HFFc6 (cell line): ENCODE measurements around the gene CENPM. TPM values are rescaled to one million over a fixed set of nuclear protein-coding genes. Genes with fewer than 3 reads are reported as not detected.

Experiments
- DNase-seq: peaks from one replicate; pipeline ENCODE4 v3.0.0-alpha.2; 2018
- H3K27ac Mint-ChIP-seq: 2 replicates; pipeline ENCODE4 v1.8.0; 2020; ENCODE audit warnings: mild to moderate bottlenecking, mixed read lengths
- H3K27me3 Mint-ChIP-seq: 2 replicates; pipeline ENCODE4 v1.8.0; 2021; ENCODE audit warnings: mild to moderate bottlenecking, moderate library complexity, mixed read lengths; ENCODE audit not compliant: insufficient read depth
- H3K36me3 Mint-ChIP-seq: 2 replicates; pipeline ENCODE4 v1.8.0; 2021; ENCODE audit warnings: low read depth, mixed read lengths
- H3K4me1 Mint-ChIP-seq: 2 replicates; pipeline ENCODE4 v1.8.0; 2020; ENCODE audit warnings: low read depth, mixed read lengths
- H3K4me3 Mint-ChIP-seq: 2 replicates; pipeline ENCODE4 v1.8.0; 2020; ENCODE audit warnings: mild to moderate bottlenecking, moderate library complexity, mixed read lengths
- H3K9me3 Mint-ChIP-seq: 2 replicates; pipeline ENCODE4 v1.8.0; 2020; ENCODE audit warnings: mild to moderate bottlenecking, mixed read lengths
- total RNA-seq, 6 experiments: library from RNA; stranded (reverse); fragmentation: NEBNext Ultra II Directional; extraction: Animal tissue kit (Norgen Biotek cat#: 25700); gene quantifications; 2 replicates in 1 of 6; 3 replicates in 5 of 6; pipeline ENCODE4 v1.2.3, GENCODE V29; 2021
- TF ChIP-seq, protein P1 (sequence below): fragments of 200-600 bp; sonication (generic); IDR thresholded peaks from 2 replicates; pipeline ENCODE4 v1.5.0; 2021; ENCODE audit warnings: antibody characterized with exemption, mild to moderate bottlenecking

The CENPM gene
- total RNA-seq, 6 experiments from 2014 or later: 15.6 to 29.4 (median 26.3) TPM

DNA sequence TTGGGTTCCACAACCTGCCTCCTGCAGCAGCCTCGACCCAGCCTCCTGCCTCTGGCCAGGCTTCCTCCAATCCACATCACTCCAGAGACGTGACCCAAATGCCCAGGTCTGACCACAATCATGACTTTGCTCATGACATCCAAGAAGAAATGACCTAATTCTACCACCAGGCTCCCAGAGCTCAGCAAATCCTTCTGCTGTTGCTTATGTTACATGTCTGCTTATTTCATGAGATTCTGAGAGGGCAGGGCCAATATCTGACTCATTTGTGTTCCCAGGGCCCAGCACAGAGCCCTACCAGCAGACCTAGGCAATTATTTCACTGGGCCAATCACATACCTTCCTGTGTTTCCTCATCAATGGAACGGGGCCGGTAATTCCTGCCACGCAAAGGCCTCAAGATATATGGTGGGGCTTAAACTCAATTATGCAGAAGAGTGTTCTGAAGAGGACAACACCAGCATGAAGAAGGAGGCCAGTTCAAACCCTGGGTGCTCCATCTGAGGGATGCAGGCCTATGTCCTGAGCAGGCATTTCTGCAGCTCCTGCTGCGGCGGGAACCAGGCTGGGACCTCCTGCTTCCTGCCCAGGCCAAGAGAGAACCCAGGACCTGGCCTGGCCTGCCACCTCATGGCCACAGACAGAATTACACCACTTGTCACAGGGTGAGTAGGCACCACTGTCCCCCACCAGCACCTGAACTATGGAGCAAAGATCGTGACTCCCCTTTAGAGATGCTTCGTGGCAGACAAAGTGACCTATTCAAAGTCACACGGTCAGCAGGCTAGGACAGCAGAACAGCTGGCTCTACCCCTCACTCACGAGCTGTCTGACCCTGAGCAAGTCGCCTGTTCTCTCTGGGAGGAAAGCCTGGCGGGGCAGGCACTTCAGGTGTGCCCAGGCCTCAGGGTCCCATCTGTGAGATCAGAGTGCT, 5.9 kb downstream of the CENPM start:
- TF ChIP-seq, protein P1, sequence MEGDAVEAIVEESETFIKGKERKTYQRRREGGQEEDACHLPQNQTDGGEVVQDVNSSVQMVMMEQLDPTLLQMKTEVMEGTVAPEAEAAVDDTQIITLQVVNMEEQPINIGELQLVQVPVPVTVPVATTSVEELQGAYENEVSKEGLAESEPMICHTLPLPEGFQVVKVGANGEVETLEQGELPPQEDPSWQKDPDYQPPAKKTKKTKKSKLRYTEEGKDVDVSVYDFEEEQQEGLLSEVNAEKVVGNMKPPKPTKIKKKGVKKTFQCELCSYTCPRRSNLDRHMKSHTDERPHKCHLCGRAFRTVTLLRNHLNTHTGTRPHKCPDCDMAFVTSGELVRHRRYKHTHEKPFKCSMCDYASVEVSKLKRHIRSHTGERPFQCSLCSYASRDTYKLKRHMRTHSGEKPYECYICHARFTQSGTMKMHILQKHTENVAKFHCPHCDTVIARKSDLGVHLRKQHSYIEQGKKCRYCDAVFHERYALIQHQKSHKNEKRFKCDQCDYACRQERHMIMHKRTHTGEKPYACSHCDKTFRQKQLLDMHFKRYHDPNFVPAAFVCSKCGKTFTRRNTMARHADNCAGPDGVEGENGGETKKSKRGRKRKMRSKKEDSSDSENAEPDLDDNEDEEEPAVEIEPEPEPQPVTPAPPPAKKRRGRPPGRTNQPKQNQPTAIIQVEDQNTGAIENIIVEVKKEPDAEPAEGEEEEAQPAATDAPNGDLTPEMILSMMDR: peak; percentile 95
- peaks cover 9% of the 10 kb centered on the region; the same call in 1 of the 2 replicates for H3K36me3 Mint-ChIP-seq
- H3K27me3 Mint-ChIP-seq: no peaks in the 10 kb centered on the region
- peak overlapping the region; percentile 93 for H3K27ac Mint-ChIP-seq
- H3K4me3 Mint-ChIP-seq: no peak overlapping the region
- peaks cover 58% of the 10 kb centered on the region for H3K4me1 Mint-ChIP-seq
- H3K9me3 Mint-ChIP-seq: no peaks in the 10 kb centered on the region
- peak; percentile 88 for DNase-seq

DNA sequence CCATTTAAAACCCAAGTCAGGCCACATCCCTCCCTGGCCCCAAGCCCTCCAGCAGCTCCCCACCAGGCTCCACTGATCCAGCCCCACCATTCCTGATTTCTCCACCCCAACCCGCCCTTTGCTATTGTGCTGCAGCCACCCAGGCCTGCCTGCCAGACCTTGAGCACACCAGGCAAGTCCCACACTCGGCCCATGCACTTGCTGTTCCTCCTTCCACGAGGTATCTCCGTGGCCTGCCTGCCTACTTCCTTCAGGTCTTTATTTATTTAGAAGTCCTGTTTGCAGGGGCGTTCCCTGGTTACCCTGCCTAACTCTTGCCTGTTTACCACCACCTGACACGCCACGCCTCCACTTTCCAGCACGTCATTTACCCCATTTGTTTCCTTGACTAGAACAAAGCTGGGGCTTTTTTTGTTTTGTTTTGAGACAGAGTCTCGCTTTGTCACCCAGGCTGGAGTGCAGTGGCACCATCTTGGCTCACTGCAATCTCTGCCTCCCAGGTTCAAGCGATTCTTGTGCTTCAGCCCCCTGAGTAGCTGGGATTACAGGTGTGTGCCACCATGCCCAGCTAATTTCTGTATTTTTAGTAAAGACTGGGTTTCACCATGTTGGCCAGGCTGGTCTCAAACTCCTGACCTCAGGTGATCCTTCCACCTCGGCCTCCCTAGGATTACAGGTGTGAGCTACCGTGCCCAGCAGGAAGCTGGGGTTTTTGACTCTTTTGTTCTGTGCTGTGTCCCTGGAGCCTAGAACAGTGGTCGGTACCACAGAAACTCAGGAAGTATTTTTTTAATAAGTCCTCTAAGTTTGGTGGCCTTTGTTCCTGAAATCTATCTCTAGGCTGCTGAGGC, 6.7 kb downstream of the CENPM start:
- Mint-ChIP-seq H3K4me1 (peaks cover 50% of the 10 kb centered on the region), H3K27ac (peak overlapping the region; percentile 93), H3K9me3 (no peaks in the 10 kb centered on the region), H3K36me3 (peaks cover 5% of the 10 kb centered on the region; the same call in 1 of the 2 replicates), H3K4me3 (no peak overlapping the region), H3K27me3 (no peaks in the 10 kb centered on the region)
- TF ChIP-seq, protein P1: no peak
- DNase-seq: no peak

- H3K4me3 Mint-ChIP-seq: no peak overlapping the region
- H3K4me1 Mint-ChIP-seq: peaks cover 27% of the 10 kb centered on the region
- TF ChIP-seq, protein P1: no peak
- no peak for DNase-seq
- H3K9me3 Mint-ChIP-seq: no peaks in the 10 kb centered on the region
- no peaks in the 10 kb centered on the region for H3K27me3 Mint-ChIP-seq
- H3K27ac Mint-ChIP-seq: no peak overlapping the region
- H3K36me3 Mint-ChIP-seq: no peaks in the 10 kb centered on the region; the same call in 1 of the 2 replicates
Observed at GRCh38 chr22:41936894-41937169, 10.1 kb downstream of the CENPM start.

DNA sequence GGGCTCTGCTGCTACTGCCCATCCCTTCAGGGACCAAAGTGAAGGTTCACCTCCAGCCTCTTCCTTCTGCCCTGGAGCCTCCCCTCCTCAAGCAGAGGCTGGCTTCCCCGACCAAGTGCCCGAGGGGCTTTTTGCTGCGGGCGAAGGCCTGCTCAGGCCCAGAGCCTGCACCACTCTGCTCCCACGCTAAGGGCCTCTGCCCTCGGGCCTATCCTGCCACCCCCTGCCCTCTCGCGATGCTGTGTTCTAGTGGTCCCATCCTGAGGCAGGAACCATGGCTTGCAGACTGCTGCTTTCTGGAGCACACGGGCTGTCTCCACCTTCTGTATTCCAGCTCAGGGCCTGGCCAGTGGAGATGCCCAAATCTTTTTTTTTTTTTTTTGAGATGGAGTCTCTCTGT, 11.4 kb downstream of the CENPM start:
- DNase-seq: no peak
- H3K4me3 Mint-ChIP-seq: no peak overlapping the region
- H3K9me3 Mint-ChIP-seq: no peaks in the 10 kb centered on the region
- no peaks in the 10 kb centered on the region for H3K27me3 Mint-ChIP-seq
- H3K27ac Mint-ChIP-seq: no peak overlapping the region
- H3K36me3 Mint-ChIP-seq: no peaks in the 10 kb centered on the region
- TF ChIP-seq, protein P1: no peak
- H3K4me1 Mint-ChIP-seq: peaks cover 14% of the 10 kb centered on the region

DNA sequence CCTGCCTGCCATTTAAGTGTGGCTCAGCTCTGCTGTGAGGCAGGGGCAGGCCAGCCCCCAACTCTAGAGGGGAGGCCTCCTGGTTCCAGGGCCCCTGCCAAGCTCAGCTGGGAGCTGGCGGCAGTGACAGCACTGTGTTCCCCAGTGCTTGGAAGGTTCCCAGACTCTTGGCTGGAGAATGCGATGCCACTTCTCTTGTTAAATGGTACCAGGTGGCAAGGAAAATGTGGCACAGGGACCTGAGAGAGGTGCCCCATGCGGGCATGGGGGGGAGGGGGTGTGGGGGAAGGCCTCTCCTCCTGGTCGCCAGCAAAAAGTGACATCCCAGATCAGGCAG, 12.0 kb downstream of the CENPM start:
- Mint-ChIP-seq H3K4me1 (peaks cover 8% of the 10 kb centered on the region), H3K4me3 (no peak overlapping the region), H3K36me3 (no peaks in the 10 kb centered on the region), H3K27me3 (no peaks in the 10 kb centered on the region), H3K9me3 (no peaks in the 10 kb centered on the region), H3K27ac (no peak overlapping the region)
- TF ChIP-seq, protein P1: no peak
- no peak for DNase-seq
